Upper lobe of left lung (tissue), 4 donors: ENCODE measurements around the gene FBXL17.

Experiments used
- EP300 ChIP-seq, 4 donors: sonication (generic); formaldehyde crosslinking; IDR thresholded peaks; one replicate each; pipeline ENCODE4 v1.5.1; 2017; ENCODE audit warnings: antibody characterized with exemption in 4 of 4, control low read depth in 2 of 4
- POLR2A ChIP-seq, 4 donors: fragments of 450-650 bp; IDR thresholded peaks; one replicate each; pipeline ENCODE4 v1.5.1; 2016 to 2017; ENCODE audit warnings: antibody characterized with exemption in 4 of 4, mild to moderate bottlenecking in 2 of 4
- POLR2AphosphoS5 ChIP-seq, 2 donors: sonication (generic); formaldehyde crosslinking; IDR thresholded peaks; one replicate each; pipeline ENCODE4 v1.5.1; 2017; ENCODE audit warnings: antibody characterized with exemption in 2 of 2
- TF ChIP-seq, protein P1 (sequence below), 6 experiments: fragments of 450-650 bp in 4 of 6; fragments of 200-600 bp in 2 of 6; sonication (generic) in 2 of 6; IDR thresholded peaks; one replicate each; pipeline ENCODE4 v1.5.1; 2016 to 2019; ENCODE audit warnings: antibody characterized with exemption in 6 of 6

DNA sequence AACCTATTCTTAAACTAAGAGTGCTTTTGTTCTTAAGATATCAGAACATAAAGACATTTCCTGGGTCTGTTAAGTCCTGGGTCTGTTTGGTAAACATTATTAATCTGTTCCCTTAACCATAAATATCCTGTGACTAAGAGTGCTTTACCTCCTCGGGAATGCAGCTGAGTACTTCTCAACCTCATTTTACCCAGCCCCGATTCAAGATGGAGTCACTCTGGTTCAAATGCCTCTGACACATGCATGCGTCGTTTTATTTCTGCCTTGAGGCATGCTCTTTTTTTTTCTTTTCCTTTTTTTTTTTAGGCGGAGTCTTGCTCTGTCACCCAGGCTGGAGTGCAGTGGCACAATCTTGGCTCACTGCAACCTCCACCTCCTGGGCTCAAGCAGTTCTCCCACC lies 39.8 kb upstream of the FBXL17 start:
- TF ChIP-seq POLR2A (IDR thresholded peaks at IDR 0.05) (no peak), POLR2AphosphoS5 (IDR thresholded peaks at IDR 0.05) (no peak), EP300 (IDR thresholded peaks at IDR 0.05) (no peak)
- TF ChIP-seq, protein P1, sequence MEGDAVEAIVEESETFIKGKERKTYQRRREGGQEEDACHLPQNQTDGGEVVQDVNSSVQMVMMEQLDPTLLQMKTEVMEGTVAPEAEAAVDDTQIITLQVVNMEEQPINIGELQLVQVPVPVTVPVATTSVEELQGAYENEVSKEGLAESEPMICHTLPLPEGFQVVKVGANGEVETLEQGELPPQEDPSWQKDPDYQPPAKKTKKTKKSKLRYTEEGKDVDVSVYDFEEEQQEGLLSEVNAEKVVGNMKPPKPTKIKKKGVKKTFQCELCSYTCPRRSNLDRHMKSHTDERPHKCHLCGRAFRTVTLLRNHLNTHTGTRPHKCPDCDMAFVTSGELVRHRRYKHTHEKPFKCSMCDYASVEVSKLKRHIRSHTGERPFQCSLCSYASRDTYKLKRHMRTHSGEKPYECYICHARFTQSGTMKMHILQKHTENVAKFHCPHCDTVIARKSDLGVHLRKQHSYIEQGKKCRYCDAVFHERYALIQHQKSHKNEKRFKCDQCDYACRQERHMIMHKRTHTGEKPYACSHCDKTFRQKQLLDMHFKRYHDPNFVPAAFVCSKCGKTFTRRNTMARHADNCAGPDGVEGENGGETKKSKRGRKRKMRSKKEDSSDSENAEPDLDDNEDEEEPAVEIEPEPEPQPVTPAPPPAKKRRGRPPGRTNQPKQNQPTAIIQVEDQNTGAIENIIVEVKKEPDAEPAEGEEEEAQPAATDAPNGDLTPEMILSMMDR (IDR thresholded peaks at IDR 0.05) = no peak
